ENCODE results near the gene BTG2.
A peak's percentile ranks its signal among the peaks of the same experiment; 100 is the strongest.

Gene BTG2

DNA sequence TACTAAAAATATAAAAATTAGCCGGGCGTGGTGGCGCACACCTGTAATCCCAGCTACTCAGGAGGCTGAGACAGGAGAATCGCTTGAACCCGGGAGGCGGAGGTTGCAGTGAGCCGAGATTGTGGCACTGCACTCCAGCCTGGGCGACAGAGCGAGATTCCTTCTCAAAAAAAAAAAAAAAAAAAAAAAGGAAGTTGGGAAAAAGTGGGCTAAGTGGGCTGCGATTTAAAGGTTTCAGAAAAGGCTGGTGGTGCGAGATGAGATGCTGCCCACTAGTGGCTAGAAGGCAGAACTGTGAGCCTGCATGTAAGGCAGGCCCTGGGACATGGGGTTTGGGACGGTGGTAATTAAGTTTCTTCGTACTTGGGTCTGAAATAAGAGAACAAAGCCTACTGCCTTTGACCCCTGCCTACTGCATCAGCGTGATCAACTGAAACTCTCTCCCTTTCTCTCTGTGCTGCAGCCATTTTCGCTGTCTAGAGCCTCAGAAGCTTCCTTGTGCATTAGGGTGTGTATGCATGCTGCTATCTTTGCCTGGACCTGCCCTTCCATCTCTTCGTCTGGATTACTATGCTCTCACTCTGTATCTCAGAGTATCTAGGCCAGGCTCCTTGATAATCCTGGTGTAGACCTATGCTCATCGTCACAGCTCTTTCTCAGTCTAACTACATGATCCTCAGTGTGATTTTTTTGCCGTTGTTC, 33.2 kb downstream of the BTG2 start:
- TF ChIP-seq, protein P1, sequence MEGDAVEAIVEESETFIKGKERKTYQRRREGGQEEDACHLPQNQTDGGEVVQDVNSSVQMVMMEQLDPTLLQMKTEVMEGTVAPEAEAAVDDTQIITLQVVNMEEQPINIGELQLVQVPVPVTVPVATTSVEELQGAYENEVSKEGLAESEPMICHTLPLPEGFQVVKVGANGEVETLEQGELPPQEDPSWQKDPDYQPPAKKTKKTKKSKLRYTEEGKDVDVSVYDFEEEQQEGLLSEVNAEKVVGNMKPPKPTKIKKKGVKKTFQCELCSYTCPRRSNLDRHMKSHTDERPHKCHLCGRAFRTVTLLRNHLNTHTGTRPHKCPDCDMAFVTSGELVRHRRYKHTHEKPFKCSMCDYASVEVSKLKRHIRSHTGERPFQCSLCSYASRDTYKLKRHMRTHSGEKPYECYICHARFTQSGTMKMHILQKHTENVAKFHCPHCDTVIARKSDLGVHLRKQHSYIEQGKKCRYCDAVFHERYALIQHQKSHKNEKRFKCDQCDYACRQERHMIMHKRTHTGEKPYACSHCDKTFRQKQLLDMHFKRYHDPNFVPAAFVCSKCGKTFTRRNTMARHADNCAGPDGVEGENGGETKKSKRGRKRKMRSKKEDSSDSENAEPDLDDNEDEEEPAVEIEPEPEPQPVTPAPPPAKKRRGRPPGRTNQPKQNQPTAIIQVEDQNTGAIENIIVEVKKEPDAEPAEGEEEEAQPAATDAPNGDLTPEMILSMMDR (IDR thresholded peaks at IDR 0.05; ENCODE audit: extremely low read depth, missing control alignments), result peak; percentile 94
- peak; percentile 82 for DNase-seq (ENCODE audit: low spot score)

DNA sequence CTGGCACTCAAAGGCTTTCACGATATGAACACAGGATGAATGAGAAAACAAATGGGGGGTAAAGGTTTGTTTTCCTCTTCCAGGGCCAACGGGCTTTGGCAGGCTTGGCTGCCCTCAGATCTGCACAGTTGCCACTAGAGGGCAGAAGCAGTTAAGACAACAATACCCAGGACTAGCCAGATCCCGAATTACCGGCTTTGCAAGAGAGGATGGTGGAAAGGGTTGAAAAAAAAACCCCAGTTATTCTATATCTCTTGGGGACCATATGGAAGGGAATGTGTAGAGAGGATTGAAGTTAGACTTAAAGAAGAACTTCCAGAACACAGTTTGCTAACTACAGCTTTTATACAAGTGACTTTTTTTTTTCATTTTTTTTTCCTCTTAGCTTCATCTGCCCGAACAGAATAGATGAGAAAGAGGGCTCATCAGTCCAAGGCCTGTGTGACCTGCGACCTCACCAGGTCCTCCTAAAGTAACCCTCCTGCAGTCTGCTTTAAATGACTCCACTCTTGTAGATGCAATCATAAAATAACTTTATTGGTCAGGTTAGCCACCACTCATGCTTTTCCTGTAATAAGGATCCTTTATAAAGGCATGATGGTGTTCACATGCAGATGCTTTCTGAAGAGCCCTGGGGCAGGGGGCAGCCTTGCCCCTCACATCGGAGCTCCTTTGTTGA, 34.9 kb downstream of the BTG2 start:
- TF ChIP-seq, protein P1 (IDR thresholded peaks at IDR 0.05; ENCODE audit: extremely low read depth, missing control alignments), result peak; percentile 67
- DNase-seq (ENCODE audit: low spot score), result peak; percentile 83

DNA sequence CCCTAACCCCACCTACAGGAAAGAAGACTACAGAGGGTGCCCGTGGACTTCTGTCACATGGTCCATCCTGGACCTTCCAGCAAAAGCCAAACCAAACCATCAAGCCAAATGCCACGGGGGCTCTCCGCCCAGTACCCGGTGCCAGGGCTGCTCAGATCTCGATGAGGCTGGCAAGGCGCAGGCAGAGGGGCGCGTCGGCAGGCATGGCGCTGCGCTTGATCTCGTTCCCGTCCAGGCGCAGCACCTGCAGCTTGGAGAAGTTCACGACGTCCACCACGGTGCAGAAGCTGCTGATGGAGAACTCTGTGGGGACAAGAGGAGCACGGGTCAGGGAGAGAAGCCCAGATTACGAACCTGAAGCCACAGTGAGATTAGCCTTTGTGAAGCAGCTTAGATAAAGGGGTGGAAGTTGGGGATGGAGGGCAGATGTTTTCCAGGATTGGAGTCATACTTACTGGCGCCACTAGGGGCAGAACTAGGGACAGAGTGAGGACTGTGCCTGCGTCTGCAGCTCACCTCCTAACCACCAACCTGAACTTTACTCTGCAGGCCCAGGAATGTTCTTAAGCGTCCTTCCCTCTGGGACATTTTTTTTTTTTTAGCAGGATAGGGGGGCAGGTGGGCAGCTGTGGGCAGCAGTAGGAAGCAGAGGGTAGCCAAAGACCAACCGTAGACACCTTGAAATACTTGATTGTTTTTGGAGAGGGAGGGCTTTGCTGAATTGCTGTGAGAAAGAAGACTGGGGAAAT, 37.0 kb downstream of the BTG2 start:
- TF ChIP-seq, protein P1 (IDR thresholded peaks at IDR 0.05; ENCODE audit: extremely low read depth, missing control alignments), result peak; percentile 66
- peak; percentile 68 for DNase-seq (ENCODE audit: low spot score)

DNA sequence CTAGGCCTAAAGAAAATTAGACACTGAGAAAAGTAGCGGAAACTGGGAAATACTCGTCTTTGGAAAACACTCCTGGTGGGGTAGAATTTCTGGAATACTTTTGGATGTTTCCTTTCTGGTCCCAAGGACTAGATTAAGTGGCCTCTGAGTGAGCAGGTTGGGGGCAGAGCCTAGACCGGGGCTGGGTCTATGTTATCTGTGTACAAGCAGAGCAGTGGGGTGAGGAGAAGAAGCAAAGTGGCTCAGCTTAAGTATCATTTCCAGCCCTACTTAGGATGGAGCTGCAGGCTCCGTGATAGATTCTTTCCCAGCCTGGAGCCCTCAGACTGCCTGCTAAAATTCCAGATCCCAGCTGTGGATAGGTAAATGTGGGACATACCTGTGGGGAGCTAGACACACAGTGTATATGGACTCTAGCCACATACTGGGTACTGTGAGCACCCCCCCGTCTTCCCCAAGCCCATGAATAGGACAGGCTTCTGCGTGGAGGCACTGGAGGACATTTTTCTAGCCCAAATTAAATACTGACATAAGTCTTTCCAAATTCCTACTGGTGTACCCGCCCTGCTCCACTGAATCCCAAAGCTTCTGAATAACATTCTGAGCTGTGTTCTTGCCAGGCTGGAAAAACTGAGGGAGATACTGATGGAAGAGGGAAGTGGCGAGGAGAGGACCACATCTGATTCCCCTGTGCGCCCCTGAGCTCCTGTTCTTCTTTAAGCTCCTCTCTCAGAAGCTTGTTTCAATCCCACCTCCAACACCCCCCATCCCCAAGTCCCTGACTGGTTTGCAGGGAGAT, 38.8 kb downstream of the BTG2 start:
- DNase-seq (ENCODE audit: low spot score), result no peak
- TF ChIP-seq, protein P1 (IDR thresholded peaks at IDR 0.05; ENCODE audit: extremely low read depth, missing control alignments), result no peak

DNA sequence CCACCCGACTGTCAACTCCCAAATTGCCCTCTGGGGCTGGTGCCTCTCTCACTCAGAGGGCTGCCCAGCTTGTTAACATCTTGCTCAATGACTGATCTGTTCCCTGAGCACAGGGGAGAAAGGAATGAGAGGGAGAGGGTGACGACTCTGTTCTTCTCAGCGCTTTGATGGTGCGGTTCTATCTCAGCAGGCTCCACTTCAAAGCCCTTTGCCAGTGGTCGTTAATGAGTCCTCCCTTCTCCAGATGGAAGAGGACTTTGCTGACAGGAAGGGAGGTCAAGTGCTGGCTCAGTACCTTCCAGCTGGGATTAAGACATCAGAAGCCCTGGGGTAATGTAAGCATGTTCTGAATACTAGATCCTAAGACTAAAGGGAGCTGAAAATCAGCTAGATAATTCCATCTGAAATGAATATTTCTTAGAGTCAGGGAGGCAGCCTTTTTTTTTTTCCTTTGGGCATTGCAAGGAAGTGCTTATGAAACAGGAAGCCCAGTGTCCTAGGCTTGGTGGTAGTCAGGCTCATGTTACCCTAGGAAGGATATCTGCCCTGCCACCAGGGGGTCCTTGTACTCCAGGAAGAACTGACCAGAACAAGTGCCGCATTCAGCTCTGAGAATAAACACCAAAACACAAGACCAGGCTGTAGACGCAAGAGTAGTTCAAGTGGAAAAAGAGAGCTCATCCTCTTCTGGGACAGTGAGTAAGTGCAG, 40.9 kb downstream of the BTG2 start:
- TF ChIP-seq, protein P1 (IDR thresholded peaks at IDR 0.05; ENCODE audit: extremely low read depth, missing control alignments), result no peak
- no peak for DNase-seq (ENCODE audit: low spot score)

DNA sequence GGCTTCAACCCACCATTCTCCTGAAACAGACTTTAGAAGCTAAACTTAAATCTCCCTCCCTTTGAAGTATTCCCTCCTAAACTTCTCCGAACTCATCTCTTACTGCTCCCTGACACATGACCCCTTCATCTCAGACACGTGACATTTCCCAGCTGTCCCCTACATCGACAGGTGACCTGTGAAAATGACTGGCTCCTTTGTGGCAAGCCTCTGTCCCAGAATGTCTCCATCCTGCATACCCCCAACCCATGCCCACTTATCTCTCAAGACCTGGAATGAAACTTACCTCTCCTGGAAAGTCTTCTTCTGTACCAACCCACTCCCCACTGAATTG, 41.4 kb downstream of the BTG2 start:
- TF ChIP-seq, protein P1 (IDR thresholded peaks at IDR 0.05; ENCODE audit: extremely low read depth, missing control alignments), result no peak

More for the DNA sequence above, 41.4 kb downstream of the BTG2 start:
- DNase-seq (ENCODE audit: low spot score), result no peak

Measured in GM20000 (cell line).